ENCODE data around the gene EIPR1. TPM values are rescaled to one million over a fixed set of nuclear protein-coding genes. Genes with fewer than 3 reads are reported as not detected.

Gene EIPR1
- total and polyA plus RNA-seq, 2 donors (not counting 3 experiments of a cell fraction or from before 2014, with no cell fraction given) = 30.8 to 57.3 TPM

DNA sequence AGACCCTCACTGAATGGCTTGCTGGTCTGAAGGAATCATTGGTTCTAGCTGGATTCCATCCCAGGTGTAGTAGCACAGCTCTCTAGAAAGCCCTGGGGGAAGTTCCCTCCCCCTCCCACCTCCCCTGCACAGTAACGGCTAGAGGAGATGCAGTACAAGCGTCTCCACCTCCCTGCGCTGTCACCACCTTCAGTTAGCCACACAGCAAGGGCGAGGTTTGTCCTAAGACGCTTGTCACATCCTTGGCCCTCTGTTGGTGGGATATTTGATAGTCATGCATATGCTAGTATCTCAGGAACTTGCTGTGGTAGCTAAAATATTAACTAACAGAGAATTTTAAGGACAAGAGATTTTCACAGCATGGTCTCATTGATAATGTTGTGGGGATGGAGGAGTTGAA, 21.2 kb upstream of the EIPR1 start:
- no peak overlapping the region for H3K4me3 ChIP-seq (replicated peaks in 1 of 3; ENCODE audit: insufficient read depth in 1 of 3, low read depth in 1 of 3, low read length in 3 of 3)
- peaks cover 3% of the 10 kb centered on the region for H3K79me2 ChIP-seq (ENCODE audit: control insufficient read depth, insufficient read depth, low read length)
- BruUV-seq (replicated peaks) = no TSS peak
- POLR2A ChIA-PET = no interaction called here
- dilution Hi-C loops (cut with MboI; ENCODE audit: extremely low pct_ligation_motif_present, low sequenced_read_pairs) = no loop called here
- no peaks in the 10 kb centered on the region for H3K9me3 ChIP-seq (replicated peaks; ENCODE audit: control insufficient read depth, insufficient read depth, low read length)
- CTCF ChIA-PET = interaction anchor here (1.3 kb wide), 1 partner anchor 24 kb away, joined by 3 read pairs; no protein-coding TSS in a partner anchor
- peaks cover 0 to 16% of the 10 kb centered on the region in 2 experiments for H3K36me3 ChIP-seq (ENCODE audit: control insufficient read depth in 2 of 2, extremely low read depth in 1 of 2, insufficient read depth in 2 of 2, low read length in 2 of 2)
- no peak for DNase-seq (ENCODE audit: low read depth, low spot score)
- intact Hi-C loops (cut with micrococcal nuclease) = loop anchor here (10.0 kb wide), 1 partner anchor 1674 kb away; no protein-coding TSS in a partner anchor
- H3K27me3 ChIP-seq (ENCODE audit: control insufficient read depth in 2 of 2, insufficient read depth in 2 of 2, low read length in 2 of 2) = no peaks in the 10 kb centered on the region
- TF ChIP-seq EZH2 (IDR thresholded peaks at IDR 0.05; ENCODE audit: borderline replicate concordance, low read depth, low read length, severe bottlenecking) (no peak), MYC (IDR thresholded peaks at IDR 0.05; ENCODE audit: low read depth, low read length) (no peak), CTCF (IDR thresholded peaks at IDR 0.05; ENCODE audit: extremely low read depth in 1 of 2, insufficient read depth in 1 of 2, low read depth in 1 of 2, low read length in 2 of 2) (no peak), FOS (IDR thresholded peaks at IDR 0.05; ENCODE audit: borderline replicate concordance, insufficient read depth, low read length) (no peak), GATA2 (IDR thresholded peaks at IDR 0.05; ENCODE audit: insufficient read depth, insufficient read length, low read depth, low read length) (no peak), POLR2A (IDR thresholded peaks at IDR 0.05; ENCODE audit: low read depth, low read length) (no peak), JUN (IDR thresholded peaks at IDR 0.05; ENCODE audit: borderline replicate concordance, insufficient read depth, insufficient read length, low read depth) (no peak), POLR2AphosphoS5 (IDR thresholded peaks at IDR 0.05; ENCODE audit: insufficient read depth, low read depth, low read length) (no peak)
- TF ChIP-seq, protein P1, sequence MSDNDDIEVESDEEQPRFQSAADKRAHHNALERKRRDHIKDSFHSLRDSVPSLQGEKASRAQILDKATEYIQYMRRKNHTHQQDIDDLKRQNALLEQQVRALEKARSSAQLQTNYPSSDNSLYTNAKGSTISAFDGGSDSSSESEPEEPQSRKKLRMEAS (IDR thresholded peaks at IDR 0.05; ENCODE audit: insufficient read depth, insufficient read length) = no peak
- no peak overlapping the region for H3K9ac ChIP-seq (replicated peaks; ENCODE audit: extremely low read depth, insufficient read depth, low read length)
- H4K20me1 ChIP-seq (replicated peaks; ENCODE audit: control insufficient read depth, extremely low read depth, insufficient read depth, low read length) = no peaks in the 10 kb centered on the region
- FAIRE-seq = no peak
- H3K9me1 ChIP-seq (replicated peaks; ENCODE audit: control insufficient read depth, extremely low read depth, insufficient read depth, low read length) = no peaks in the 10 kb centered on the region
- H3K4me2 ChIP-seq (ENCODE audit: insufficient read depth, low read length) = no peak overlapping the region
- no peak overlapping the region for H2AFZ ChIP-seq (ENCODE audit: low read depth, low read length)
- H3K4me1 ChIP-seq (ENCODE audit: control insufficient read depth, extremely low read depth, insufficient read depth, low read length) = no peaks in the 10 kb centered on the region
- H3K27ac ChIP-seq (ENCODE audit: insufficient read depth, low read depth, low read length) = no peak overlapping the region
